ENCODE results near the gene RTF1. TPM values are rescaled to one million over a fixed set of nuclear protein-coding genes. Genes with fewer than 3 reads are reported as not detected.

Gene RTF1
- total RNA-seq, 2 donors from 2014 or later, result 28.8 to 32.7 TPM

DNA sequence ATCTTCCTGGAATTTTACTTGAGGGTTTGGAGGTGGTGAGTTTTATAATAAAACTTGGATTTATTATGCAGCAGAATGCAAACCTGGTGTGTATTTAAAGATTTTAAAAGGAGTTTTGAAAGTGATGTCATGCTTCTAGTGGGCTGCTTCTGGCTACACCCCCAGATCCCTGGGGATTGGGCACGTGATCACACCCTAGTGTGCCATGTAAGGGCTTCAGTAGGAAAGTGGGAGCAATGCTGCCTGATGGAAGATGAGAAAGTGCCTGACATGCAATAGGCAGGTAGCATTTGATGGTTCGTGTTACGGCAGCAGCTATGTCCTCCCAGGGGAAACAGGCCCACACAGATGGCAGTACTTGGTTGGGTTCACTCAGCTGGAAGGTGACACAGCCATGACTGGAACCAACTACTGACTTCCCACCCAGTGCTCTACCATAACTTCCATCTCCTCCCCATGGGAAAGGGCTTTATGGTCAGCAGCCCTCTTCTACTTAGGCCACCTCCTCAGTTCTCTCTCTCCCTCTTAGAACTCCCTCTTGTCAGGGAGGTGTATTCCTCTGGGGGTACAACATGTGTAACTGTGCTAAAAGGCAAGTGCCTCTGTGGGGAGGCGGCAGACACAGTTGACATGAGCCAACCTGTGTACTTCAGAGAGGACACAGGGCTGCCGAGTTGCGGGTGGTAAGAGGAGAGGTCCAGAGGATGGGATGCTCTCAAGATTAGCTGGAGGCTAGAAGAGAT, 82.4 kb downstream of the RTF1 start:
- DNase-seq, result no peak
- ATAC-seq, result no peak
- intact Hi-C loops (cut with DNase I, micrococcal nuclease), result no loop called here

- ATAC-seq (no peak), DNase-seq (no peak)
- intact Hi-C loops (cut with DNase I, micrococcal nuclease), result no loop called here
Observed at GRCh38 chr15:41501191-41501917, 84.5 kb downstream of the RTF1 start.

- intact Hi-C loops (cut with DNase I, micrococcal nuclease), result no loop called here
- ATAC-seq, result no peak
- DNase-seq, result no peak
Observed at GRCh38 chr15:41501931-41502794, 85.3 kb downstream of the RTF1 start.

DNA sequence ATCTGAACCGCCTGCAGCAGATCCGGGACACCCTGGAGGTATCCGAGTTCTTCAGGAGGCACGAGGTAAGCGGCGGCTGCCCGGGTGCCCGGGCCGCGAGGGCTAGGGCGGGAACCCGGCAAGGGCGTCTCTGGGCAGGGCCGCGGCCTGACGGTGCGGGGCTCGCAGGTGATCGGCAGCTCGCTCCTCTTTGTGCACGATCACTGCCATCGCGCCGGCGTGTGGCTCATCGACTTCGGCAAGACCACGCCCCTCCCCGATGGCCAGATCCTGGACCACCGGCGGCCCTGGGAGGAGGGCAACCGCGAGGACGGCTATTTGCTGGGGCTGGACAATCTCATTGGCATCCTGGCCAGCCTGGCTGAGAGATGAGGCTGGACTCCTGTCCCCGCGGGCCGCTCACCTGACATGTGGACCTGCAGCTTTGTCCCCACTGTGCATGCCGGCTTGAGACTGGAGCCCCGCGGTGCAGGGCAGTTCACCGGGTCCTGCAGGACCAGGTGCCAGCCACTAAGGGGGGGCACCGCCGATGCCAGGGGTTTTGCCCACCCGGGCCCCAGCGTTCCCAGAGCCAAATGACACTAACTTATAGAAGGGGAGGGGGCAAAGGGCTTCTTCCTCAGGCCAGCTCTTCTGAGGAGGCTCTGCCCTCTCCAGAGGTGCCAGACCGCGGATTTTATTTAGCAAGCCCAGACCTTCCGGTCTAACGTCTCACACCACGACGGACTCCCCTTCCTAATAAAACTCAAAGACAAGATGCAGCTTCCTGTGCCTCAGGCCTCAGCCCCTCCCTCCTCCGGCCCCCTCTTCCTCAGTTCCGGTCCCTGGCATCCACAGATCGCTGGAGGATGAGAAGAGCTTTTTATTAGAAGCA, 86.1 kb downstream of the RTF1 start:
- ATAC-seq (no peak), DNase-seq (no peak)
- intact Hi-C loops (cut with DNase I, micrococcal nuclease), result no loop called here

GRCh38 chr15:41503669-41504010, 86.7 kb downstream of the RTF1 start:
- intact Hi-C loops (cut with DNase I, micrococcal nuclease), result no loop called here
- DNase-seq, result no peak
- ATAC-seq, result no peak

DNA sequence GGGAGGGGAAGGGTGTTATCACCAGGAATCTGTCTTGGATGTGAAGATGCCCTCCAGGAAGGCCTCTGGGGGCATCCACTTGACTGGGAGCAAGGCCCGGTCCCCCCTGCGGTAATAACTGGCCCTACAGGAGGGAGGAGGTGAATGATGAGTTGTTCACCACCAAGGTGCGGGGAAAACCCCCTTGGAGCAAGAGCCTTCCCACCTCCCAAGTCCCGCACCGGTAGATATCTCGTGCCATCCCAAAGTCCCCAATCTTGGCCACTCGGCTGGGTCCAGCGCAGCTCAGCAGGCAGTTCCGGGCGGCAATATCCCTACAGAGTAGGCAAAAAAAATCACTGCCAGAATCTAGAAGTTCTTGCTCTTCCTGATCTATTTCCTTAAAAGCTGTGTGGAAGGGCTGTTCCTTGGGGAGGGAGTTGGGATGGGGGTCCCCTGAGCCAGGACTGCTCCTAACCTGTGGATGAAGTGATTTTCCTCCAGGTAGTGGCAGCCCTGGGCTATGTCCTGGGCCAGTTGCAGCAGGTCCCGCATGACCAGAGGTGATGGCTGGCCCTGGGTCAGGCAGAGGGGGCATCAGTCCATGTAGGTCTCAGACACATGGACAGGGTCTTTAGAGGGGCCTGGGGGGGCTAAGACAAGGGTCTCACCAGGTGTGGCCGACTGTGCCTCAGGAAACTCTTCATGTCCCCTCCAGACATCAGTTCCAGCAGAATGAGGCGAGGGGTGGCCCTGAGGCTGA, 88.0 kb downstream of the RTF1 start:
- no peak for ATAC-seq
- no peak for DNase-seq
- intact Hi-C loops (cut with DNase I, micrococcal nuclease), result no loop called here

GRCh38 chr15:41505776-41506175, 88.9 kb downstream of the RTF1 start:
- intact Hi-C loops (cut with DNase I, micrococcal nuclease), result no loop called here
- ATAC-seq, result no peak
- no peak for DNase-seq

DNA sequence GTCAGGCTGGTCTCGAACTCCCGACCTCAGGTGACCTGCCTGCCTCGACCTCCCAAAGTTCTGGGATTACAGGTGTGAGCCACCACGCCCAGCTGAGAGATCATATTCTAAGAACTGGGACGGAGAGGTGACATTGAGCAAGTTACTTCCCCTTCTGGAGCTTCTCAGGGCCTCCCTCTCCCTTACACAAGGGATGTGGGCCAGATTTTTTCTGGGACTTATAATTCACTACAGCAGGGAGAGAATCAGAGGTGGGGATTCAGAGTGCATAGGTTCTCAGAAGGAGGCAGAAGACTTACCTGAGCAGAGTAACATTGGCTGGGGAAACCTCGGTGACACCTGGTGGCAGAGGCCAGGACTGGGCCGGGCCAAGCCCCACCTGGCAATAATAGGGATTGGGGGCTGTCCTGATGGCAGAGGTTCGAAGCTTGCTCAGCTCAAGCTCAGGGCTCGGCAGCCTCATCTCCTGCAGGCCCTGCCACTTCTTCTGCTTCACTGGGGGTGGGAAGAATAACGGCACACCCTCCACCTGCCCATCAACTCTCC, 90.0 kb downstream of the RTF1 start:
- intact Hi-C loops (cut with DNase I, micrococcal nuclease), result no loop called here
- ATAC-seq, result peak; percentile 11
- DNase-seq, result no peak

DNA sequence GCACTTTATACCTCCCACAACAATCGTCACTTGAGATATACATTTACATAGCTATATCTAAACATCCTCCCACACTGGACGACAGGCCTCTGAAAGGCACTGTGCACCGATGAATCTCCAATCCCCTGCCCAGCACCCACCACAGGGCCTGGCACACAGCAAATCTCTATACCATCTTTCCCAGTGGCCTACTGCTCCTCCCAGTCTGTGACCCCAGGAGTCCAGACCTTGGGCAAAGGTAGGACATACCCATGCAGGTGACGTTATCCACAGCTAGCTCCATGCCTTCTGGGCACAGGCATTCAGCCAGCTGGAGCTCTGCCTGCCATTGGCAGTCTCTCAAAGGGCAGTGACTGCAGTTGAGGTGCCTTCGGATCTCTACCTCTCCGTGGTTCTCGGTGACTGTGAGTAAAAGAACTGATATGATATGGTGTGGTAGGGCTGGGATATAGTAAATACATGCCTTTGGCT, 91.0 kb downstream of the RTF1 start:
- DNase-seq (peak; percentile 73 to 75), ATAC-seq (peak; percentile 68)
- intact Hi-C loops (cut with DNase I, micrococcal nuclease), result no loop called here

GRCh38 chr15:41510728-41511127, 93.8 kb downstream of the RTF1 start:
- intact Hi-C loops (cut with DNase I, micrococcal nuclease), result no loop called here
- ATAC-seq (no peak), DNase-seq (no peak)

DNA sequence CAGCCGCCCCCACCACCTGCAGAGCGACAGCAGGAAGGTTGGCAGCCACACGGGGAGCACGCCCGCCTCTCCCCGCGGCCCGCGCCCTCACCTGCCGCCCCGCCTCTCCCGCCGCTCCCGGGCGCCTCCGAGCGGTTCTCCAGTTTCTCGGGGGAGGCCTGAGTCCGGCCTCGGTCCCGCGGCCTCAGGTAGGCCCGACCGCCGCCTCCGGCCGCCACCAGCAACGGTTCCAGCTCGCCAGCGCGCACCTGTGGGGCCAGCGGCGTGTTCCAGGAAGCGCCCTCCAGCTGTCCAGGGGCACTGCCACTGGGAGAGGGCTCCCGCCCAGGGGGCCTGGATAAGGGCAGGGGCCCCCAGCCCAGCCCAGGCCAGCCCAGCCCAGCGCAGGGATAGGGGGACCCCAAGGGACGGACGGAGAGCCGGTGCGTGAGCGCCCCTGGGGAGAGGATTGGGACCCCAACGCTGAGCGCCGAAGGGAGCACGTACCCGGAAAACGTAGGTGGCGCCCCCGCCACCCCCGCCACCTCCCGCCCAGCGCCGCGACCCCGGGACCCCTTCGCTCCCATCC, 94.5 kb downstream of the RTF1 start:
- ATAC-seq, result peak; percentile 59
- peak in 1 of 2 donors; percentile 69 for DNase-seq

GRCh38 chr15:41511899-41512369, 95.0 kb downstream of the RTF1 start:
- DNase-seq (peak in 1 of 2 donors; percentile 46), ATAC-seq (peak; percentile 24)
- intact Hi-C loops (cut with DNase I, micrococcal nuclease), result no loop called here

More for the DNA sequence above, 94.5 kb downstream of the RTF1 start:
- intact Hi-C loops (cut with DNase I, micrococcal nuclease), result no loop called here

- DNase-seq, result peak in 1 of 2 donors; percentile 25
- intact Hi-C loops (cut with DNase I, micrococcal nuclease), result no loop called here
- peak; percentile 15 for ATAC-seq
Observed at GRCh38 chr15:41512512-41512939, 95.6 kb downstream of the RTF1 start.

- ATAC-seq (peak; percentile 40), DNase-seq (peak in 1 of 2 donors; percentile 65)
- intact Hi-C loops (cut with DNase I, micrococcal nuclease), result no loop called here
Observed at GRCh38 chr15:41512940-41513505, 96.1 kb downstream of the RTF1 start.

DNA sequence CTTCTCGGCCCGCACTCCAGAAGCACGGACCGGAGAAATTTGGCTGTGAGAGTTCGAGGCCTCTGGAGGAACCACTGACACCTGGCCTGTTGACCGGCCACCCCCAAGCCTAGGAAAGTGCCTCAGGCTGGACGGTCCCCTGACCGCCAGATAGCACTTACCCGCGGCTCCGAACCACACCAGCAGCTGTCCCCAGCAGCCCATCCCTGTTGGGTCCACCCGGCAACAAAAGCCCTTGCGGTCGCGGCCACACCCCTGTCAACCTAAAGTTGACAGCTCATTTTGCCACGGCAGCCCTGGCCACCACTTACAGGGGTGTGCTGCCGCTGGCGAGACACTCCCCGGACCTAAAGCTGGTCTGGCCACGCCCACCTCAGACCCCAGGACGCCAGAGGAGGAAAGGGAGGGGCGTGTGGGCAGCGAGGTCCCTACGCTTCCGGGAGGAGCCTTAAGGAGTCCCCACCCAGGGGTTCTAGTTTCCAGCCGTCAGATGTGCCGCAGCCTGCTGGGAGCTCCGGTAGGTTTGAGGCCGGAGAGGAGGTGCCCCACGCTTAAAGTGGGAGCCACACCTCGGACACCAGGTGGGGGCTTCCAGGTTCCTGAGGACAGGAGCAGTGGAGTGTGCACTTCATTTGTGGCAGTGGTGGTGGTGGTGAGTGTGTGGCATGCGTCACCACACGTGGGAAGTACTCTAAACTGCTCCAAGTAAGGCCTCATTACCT, 96.8 kb downstream of the RTF1 start, which contains the start of gene LTK:
Gene LTK, minus strand, starts transcription at position 322 of the 722 bp plus-strand sequence. Its CDS starts 118 bp downstream, at position 204.
- intact Hi-C loops (cut with DNase I, micrococcal nuclease), result no loop called here
- ATAC-seq (peak; percentile 30), DNase-seq (peak; percentile 46 to 47)

DNA sequence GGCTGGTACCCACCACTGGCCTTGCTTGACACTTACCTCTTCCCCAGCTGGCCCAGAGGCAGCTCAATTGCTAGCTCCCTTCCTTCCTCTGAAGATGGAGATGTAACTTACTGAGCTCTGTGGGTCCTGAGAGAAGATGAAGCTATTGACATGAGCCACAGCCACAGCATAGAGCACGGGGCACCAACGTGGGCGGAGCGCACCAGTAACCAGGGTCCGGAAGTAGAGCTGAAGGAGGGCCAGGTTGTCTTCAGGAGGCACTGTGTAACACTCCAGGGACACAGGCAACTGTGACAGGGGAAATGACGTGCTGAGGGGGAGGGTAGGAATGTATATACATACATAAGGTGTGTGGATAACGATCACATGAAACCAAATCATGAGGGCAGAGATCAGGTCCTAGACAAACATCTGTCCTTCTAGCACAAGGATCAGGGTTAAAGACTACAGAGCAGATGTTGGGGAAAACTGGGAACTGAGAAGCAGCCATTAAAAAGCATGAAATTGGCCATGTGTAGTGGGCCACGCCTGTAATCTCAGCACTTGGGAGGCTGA, 101.1 kb downstream of the RTF1 start:
- intact Hi-C loops (cut with DNase I, micrococcal nuclease), result no loop called here
- no peak for DNase-seq
- no peak for ATAC-seq
